Progenitor cell of endocrine pancreas (in vitro differentiated cells): Measurements from ENCODE around the gene CELF1. TPM values are rescaled to one million over a fixed set of nuclear protein-coding genes. Genes with fewer than 3 reads are reported as not detected.

Experiments used
- DNase-seq: peaks from one replicate; pipeline ENCODE4 v3.0.0; 2021; ENCODE audit warnings: low spot score; ENCODE audit not compliant: unreplicated experiment
- H3K27ac Mint-ChIP-seq: 2 replicates; pipeline ENCODE4 v1.8.0; 2021; ENCODE audit warnings: mild to moderate bottlenecking, moderate library complexity, mixed read lengths
- H3K27me3 Mint-ChIP-seq: 2 replicates; pipeline ENCODE4 v1.8.0; 2021; ENCODE audit warnings: mixed read lengths
- H3K36me3 Mint-ChIP-seq: 2 replicates; pipeline ENCODE4 v1.8.0; 2022; ENCODE audit warnings: mixed read lengths; ENCODE audit not compliant: insufficient read depth
- H3K4me1 Mint-ChIP-seq: 2 replicates; pipeline ENCODE4 v1.8.0; 2021; ENCODE audit warnings: low read depth, mixed read lengths
- H3K4me3 Mint-ChIP-seq: 2 replicates; pipeline ENCODE4 v1.8.0; 2021; ENCODE audit warnings: low read depth, mild to moderate bottlenecking, moderate library complexity, mixed read lengths
- H3K9me3 Mint-ChIP-seq: 2 replicates; pipeline ENCODE4 v1.8.0; 2021; ENCODE audit warnings: low read depth, mixed read lengths
- total RNA-seq: library from RNA; stranded (reverse); gene quantifications from 2 replicates; pipeline ENCODE4 v1.2.1, GENCODE V29; 2021
- TF ChIP-seq, protein P1 (sequence below): fragments of 200-600 bp; sonication (generic); IDR thresholded peaks from one replicate; pipeline ENCODE4 v1.5.0; 2021; ENCODE audit warnings: antibody characterized with exemption, mild to moderate bottlenecking; ENCODE audit not compliant: unreplicated experiment

CELF1 gene
- total RNA-seq, 1 donor from 2014 or later: 161 TPM

DNA sequence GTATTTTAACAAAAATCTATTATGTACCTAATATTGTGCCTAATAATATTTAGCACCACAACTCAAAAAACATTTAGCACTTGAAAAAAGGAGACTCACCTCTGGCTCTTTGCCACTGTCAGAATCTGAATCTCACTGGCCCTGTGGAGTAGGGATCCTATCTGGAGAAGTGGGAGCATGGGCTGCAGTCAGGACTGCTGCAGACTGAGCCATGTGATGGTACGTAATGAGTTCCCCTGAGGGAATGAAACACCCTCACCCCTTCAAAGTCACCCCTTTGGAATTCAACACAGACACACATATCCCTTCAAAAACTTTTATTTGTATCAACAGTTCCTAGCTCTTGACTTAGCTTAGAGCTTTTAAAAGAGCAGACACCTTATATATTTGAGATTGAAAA lies 19.0 kb upstream of the CELF1 start:
- Mint-ChIP-seq H3K36me3 (peaks cover 17% of the 10 kb centered on the region), H3K4me3 (no peak overlapping the region), H3K27me3 (no peaks in the 10 kb centered on the region), H3K4me1 (no peaks in the 10 kb centered on the region), H3K9me3 (no peaks in the 10 kb centered on the region), H3K27ac (no peak overlapping the region)
- TF ChIP-seq, protein P1, sequence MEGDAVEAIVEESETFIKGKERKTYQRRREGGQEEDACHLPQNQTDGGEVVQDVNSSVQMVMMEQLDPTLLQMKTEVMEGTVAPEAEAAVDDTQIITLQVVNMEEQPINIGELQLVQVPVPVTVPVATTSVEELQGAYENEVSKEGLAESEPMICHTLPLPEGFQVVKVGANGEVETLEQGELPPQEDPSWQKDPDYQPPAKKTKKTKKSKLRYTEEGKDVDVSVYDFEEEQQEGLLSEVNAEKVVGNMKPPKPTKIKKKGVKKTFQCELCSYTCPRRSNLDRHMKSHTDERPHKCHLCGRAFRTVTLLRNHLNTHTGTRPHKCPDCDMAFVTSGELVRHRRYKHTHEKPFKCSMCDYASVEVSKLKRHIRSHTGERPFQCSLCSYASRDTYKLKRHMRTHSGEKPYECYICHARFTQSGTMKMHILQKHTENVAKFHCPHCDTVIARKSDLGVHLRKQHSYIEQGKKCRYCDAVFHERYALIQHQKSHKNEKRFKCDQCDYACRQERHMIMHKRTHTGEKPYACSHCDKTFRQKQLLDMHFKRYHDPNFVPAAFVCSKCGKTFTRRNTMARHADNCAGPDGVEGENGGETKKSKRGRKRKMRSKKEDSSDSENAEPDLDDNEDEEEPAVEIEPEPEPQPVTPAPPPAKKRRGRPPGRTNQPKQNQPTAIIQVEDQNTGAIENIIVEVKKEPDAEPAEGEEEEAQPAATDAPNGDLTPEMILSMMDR: no peak
- no peak for DNase-seq

DNA sequence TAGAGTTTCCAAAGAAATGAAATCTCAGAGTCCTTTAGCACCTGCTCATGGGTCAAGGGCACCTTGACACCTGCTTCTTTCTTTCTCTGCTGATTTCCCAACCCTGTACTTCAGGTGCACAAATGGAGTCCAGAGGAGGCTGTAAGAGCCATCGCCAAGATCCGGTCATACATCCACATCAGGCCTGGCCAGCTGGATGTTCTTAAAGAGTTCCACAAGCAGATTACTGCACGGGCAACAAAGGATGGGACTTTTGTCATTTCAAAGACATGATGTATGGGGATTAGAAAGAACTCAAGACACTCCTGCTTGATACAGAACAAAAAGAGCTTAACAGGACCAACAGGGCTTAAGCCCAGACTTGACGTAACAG lies 18.4 kb upstream of the CELF1 start:
- Mint-ChIP-seq H3K4me1 (peaks cover 5% of the 10 kb centered on the region), H3K9me3 (no peaks in the 10 kb centered on the region), H3K27ac (no peak overlapping the region), H3K27me3 (no peaks in the 10 kb centered on the region), H3K4me3 (no peak overlapping the region), H3K36me3 (peaks cover 17% of the 10 kb centered on the region)
- TF ChIP-seq, protein P1: no peak
- no peak for DNase-seq

DNA sequence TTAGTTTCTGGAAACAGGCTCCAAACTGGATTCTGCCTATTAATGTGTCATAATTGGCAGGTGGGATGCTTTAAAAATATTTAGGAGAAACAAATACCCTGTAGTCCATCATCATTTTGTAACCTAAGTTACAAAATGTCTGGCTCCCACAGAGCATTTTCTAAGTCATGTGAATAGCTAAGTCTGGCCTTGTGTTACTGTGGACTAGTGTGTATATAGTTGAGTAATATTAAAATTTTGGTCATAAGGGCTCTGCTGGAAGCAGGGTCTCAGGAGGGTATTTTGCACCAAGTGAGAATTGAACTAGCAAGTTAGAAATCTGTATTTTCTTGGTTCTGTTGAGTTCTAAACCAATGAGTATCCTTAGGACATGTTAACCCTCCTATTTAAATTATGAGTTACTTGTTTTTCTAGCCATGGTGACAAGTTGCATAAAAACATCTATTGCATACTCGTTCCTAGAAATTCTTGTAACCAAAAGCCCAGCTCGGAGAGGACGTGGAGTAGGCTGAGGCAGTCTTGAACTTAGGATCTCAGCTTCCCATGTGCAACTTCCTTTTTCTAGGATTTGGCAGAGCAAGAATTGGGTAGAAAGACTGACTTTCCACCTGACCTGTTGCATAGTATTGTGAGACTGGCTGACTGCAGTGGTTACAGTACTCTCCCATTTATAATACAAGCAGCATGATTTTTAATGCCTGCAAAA lies 17.9 kb upstream of the CELF1 start:
- H3K27me3 Mint-ChIP-seq: no peaks in the 10 kb centered on the region
- H3K36me3 Mint-ChIP-seq: peaks cover 15% of the 10 kb centered on the region
- peaks cover 8% of the 10 kb centered on the region for H3K4me1 Mint-ChIP-seq
- no peak overlapping the region for H3K4me3 Mint-ChIP-seq
- H3K9me3 Mint-ChIP-seq: no peaks in the 10 kb centered on the region
- DNase-seq: no peak
- TF ChIP-seq, protein P1: no peak
- H3K27ac Mint-ChIP-seq: no peak overlapping the region

GRCh38 chr11:47569646-47570045 lies 16.7 kb upstream of the CELF1 start:
- Mint-ChIP-seq H3K36me3 (peaks cover 13% of the 10 kb centered on the region), H3K27me3 (no peaks in the 10 kb centered on the region), H3K27ac (no peak overlapping the region), H3K4me3 (no peak overlapping the region), H3K9me3 (no peaks in the 10 kb centered on the region), H3K4me1 (peaks cover 8% of the 10 kb centered on the region)
- DNase-seq: no peak
- TF ChIP-seq, protein P1: no peak

DNA sequence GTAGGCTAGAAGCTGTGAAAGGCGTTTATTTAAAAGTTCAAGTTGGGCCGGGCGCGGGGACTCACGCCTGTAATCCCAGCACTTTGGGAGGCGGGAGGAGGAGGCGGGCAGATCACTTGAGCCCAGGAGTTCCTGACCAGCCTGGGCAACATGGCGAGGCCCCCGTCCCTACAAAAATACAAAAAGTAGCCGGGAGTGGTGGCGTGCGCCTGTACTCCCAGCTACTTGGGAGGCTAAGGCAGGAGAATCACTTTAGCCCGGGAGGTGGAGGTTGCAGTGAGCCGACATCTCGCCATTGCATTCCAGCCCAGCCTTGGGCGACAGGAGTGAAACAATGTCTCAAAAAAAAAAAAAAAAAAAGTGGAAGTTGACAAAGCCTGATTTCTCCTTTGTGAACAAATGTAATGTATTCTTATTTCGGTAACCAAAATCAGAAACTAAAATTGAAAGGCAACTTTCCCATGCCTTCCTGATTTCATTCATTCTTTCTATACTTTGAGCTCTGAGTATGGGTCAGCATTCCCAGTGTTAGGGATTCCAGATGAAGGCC lies 13.3 kb upstream of the CELF1 start:
- Mint-ChIP-seq H3K9me3 (no peaks in the 10 kb centered on the region), H3K4me1 (peaks cover 8% of the 10 kb centered on the region), H3K4me3 (peak overlapping the region; percentile 86), H3K27me3 (no peaks in the 10 kb centered on the region), H3K36me3 (peaks cover 4% of the 10 kb centered on the region), H3K27ac (peak overlapping the region; percentile 93)
- TF ChIP-seq, protein P1: no peak
- DNase-seq: no peak
